ENCODE measurements around the gene AFAP1L1.

AFAP1L1 gene

GRCh38 chr5:149337736-149338135 is 66.1 kb downstream of the AFAP1L1 start:
- in situ Hi-C loops (cut with MboI; ENCODE audit: low sequenced_read_pairs) = no loop called here

GRCh38 chr5:149338364-149338763 is 66.7 kb downstream of the AFAP1L1 start:
- in situ Hi-C loops (cut with MboI; ENCODE audit: low sequenced_read_pairs) = no loop called here

- in situ Hi-C loops (cut with MboI; ENCODE audit: low sequenced_read_pairs) = no loop called here
Observed at GRCh38 chr5:149340920-149341319, 69.3 kb downstream of the AFAP1L1 start.

- in situ Hi-C loops (cut with MboI; ENCODE audit: low sequenced_read_pairs) = no loop called here
Observed at GRCh38 chr5:149341876-149342275, 70.2 kb downstream of the AFAP1L1 start.

GRCh38 chr5:149344151-149344550 is 72.5 kb downstream of the AFAP1L1 start:
- in situ Hi-C loops (cut with MboI; ENCODE audit: low sequenced_read_pairs) = no loop called here

- in situ Hi-C loops (cut with MboI; ENCODE audit: low sequenced_read_pairs) = no loop called here
Observed at GRCh38 chr5:149345147-149345891, 73.7 kb downstream of the AFAP1L1 start, which contains the start of gene GRPEL2. GRPEL2 (plus strand) TSS chr5:149345499; CDS start chr5:149345540, 41 bp downstream.

- in situ Hi-C loops (cut with MboI; ENCODE audit: low sequenced_read_pairs) = no loop called here
Observed at GRCh38 chr5:149345892-149346222, 74.2 kb downstream of the AFAP1L1 start.

GRCh38 chr5:149348518-149348917 is 76.9 kb downstream of the AFAP1L1 start:
- in situ Hi-C loops (cut with MboI; ENCODE audit: low sequenced_read_pairs) = no loop called here

GRCh38 chr5:149349382-149349781 is 77.7 kb downstream of the AFAP1L1 start:
- in situ Hi-C loops (cut with MboI; ENCODE audit: low sequenced_read_pairs) = no loop called here

- in situ Hi-C loops (cut with MboI; ENCODE audit: low sequenced_read_pairs) = no loop called here
Observed at GRCh38 chr5:149352169-149352568, 80.5 kb downstream of the AFAP1L1 start.

GRCh38 chr5:149353911-149354310 is 82.3 kb downstream of the AFAP1L1 start:
- in situ Hi-C loops (cut with MboI; ENCODE audit: low sequenced_read_pairs) = no loop called here

GRCh38 chr5:149355688-149356087 is 84.0 kb downstream of the AFAP1L1 start:
- in situ Hi-C loops (cut with MboI; ENCODE audit: low sequenced_read_pairs) = no loop called here

- in situ Hi-C loops (cut with MboI; ENCODE audit: low sequenced_read_pairs) = no loop called here
Observed at GRCh38 chr5:149356391-149356790, 84.7 kb downstream of the AFAP1L1 start.

- in situ Hi-C loops (cut with MboI; ENCODE audit: low sequenced_read_pairs) = no loop called here
Observed at GRCh38 chr5:149357370-149358293, 86.0 kb downstream of the AFAP1L1 start, which contains the start of gene PCYOX1L. PCYOX1L (plus strand) TSS chr5:149358046; CDS start chr5:149358069, 23 bp downstream.

GRCh38 chr5:149358294-149358651 is 86.6 kb downstream of the AFAP1L1 start:
- in situ Hi-C loops (cut with MboI; ENCODE audit: low sequenced_read_pairs) = no loop called here

GRCh38 chr5:149358868-149359495 is 87.3 kb downstream of the AFAP1L1 start:
- in situ Hi-C loops (cut with MboI; ENCODE audit: low sequenced_read_pairs) = no loop called here

- in situ Hi-C loops (cut with MboI; ENCODE audit: low sequenced_read_pairs) = no loop called here
Observed at GRCh38 chr5:149360272-149360671, 88.6 kb downstream of the AFAP1L1 start.

- in situ Hi-C loops (cut with MboI; ENCODE audit: low sequenced_read_pairs) = no loop called here
Observed at GRCh38 chr5:149362541-149362940, 90.9 kb downstream of the AFAP1L1 start.

- in situ Hi-C loops (cut with MboI; ENCODE audit: low sequenced_read_pairs) = no loop called here
Observed at GRCh38 chr5:149363358-149363757, 91.7 kb downstream of the AFAP1L1 start.

- in situ Hi-C loops (cut with MboI; ENCODE audit: low sequenced_read_pairs) = no loop called here
Observed at GRCh38 chr5:149363936-149364335, 92.3 kb downstream of the AFAP1L1 start.

- in situ Hi-C loops (cut with MboI; ENCODE audit: low sequenced_read_pairs) = no loop called here
Observed at GRCh38 chr5:149364719-149365118, 93.1 kb downstream of the AFAP1L1 start.

Data from hTERT RPE-1 (cell line).